K562 (cell line): ENCODE data around the gene ATXN7L2. TPM values are rescaled to one million over a fixed set of nuclear protein-coding genes. Genes with fewer than 3 reads are reported as not detected.

Experiments used
- ATAC-seq: fragments of 200-7000 bp; cut with Tn5 transposase; 3 replicates; pipeline ENCODE4 v1.9.1; 2020; ENCODE audit warnings: moderate library complexity
- BruUV-seq: library from RNA; stranded (reverse); fragments of 400-500 nt; replicated peaks from 2 replicates; lab custom pipeline; 2021; lab: Mats Ljungman, UMichigan
- CTCF ChIA-PET: fragments of 300-600 bp; formaldehyde crosslinking; extraction: SDS; loops from one replicate; lab custom pipeline; 2021; ENCODE audit warnings: low intra/inter-chr PET ratio; lab: Yijun Ruan, JAX
- POLR2A ChIA-PET: fragments of 300-600, 350-650 bp; sonication (Branson Sonifier 250); formaldehyde crosslinking; extraction: SDS; loops from one replicate; lab custom pipeline; 2021; ENCODE audit warnings: antibody characterized with exemption, inconsistent platforms; lab: Yijun Ruan, JAX
- DNase-seq, 4 experiments: peaks; one replicate each; pipeline versions ENCODE4 v3.0.0 to v3.0.0-alpha.2; 2011 to 2018; ENCODE audit warnings: low spot score in 3 of 4, mixed read lengths in 3 of 4; ENCODE audit errors: extremely low read depth in 1 of 4
- FAIRE-seq: peaks from 2 replicates; lab custom pipeline; 2011; peaks lifted over from hg19 to GRCh38; lab: Jason Lieb, UNC
- H2AFZ ChIP-seq: 2 replicates; pipeline ENCODE4 v1.6.0; 2011; ENCODE audit warnings: low read depth, low read length, control low read depth, inconsistent platforms
- H3K27ac ChIP-seq: fragments of 200-600 bp; 3 replicates; pipeline ENCODE4 v1.8.0; 2011; ENCODE audit warnings: low read depth, mild to moderate bottlenecking, control low read depth, inconsistent platforms, low read length, moderate library complexity, mixed read lengths; ENCODE audit errors: extremely low read depth
- H3K27me3 ChIP-seq, 2 experiments: fragments of 300-600 bp in 1 of 2; 2 replicates in 1 of 2; 3 replicates in 1 of 2; pipeline versions ENCODE4 v1.6.0 to v1.8.0; 2011; ENCODE audit warnings: inconsistent platforms in 2 of 2, low read length in 2 of 2, mild to moderate bottlenecking in 1 of 2, mixed read lengths in 1 of 2, moderate library complexity in 1 of 2; ENCODE audit not compliant: control insufficient read depth in 2 of 2, insufficient read depth in 2 of 2
- H3K36me3 ChIP-seq: fragments of 300-600 bp; 3 replicates; pipeline ENCODE4 v1.8.0; 2011; ENCODE audit warnings: mild to moderate bottlenecking, low read length, inconsistent platforms; ENCODE audit not compliant: control insufficient read depth, insufficient read depth
- H3K4me1 ChIP-seq, 2 experiments: fragments of 200-600 bp in 1 of 2; replicated peaks in 1 of 2; 2 replicates in 1 of 2; 3 replicates in 1 of 2; pipeline versions ENCODE4 v1.5.1 to v1.8.0; 2011; ENCODE audit warnings: inconsistent platforms in 2 of 2, low read length in 2 of 2, mild to moderate bottlenecking in 1 of 2, mixed read lengths in 1 of 2, moderate library complexity in 1 of 2; ENCODE audit not compliant: control insufficient read depth in 2 of 2, insufficient read depth in 2 of 2
- H3K4me2 ChIP-seq: 2 replicates; pipeline ENCODE4 v1.6.1; 2011; ENCODE audit warnings: low read length, control low read depth, inconsistent platforms, mixed read lengths; ENCODE audit not compliant: insufficient read depth
- H3K4me3 ChIP-seq: fragments of 200-600 bp; sonication (generic), shearing (Covaris generic); 2 replicates; pipeline ENCODE4 v1.5.1; 2016; ENCODE audit warnings: control low read depth, inconsistent platforms
- H3K79me2 ChIP-seq: fragments of 200-600 bp; 3 replicates; pipeline ENCODE4 v1.8.0; 2011; ENCODE audit warnings: low read length, inconsistent platforms; ENCODE audit not compliant: control insufficient read depth, insufficient read depth
- H3K9ac ChIP-seq, 2 experiments: 2 replicates each; pipeline versions ENCODE4 v1.6.0 to v1.6.1; 2011; ENCODE audit warnings: low read depth in 2 of 2, low read length in 2 of 2, control low read depth in 1 of 2, inconsistent platforms in 1 of 2, mild to moderate bottlenecking in 1 of 2, mixed read lengths in 1 of 2; ENCODE audit not compliant: insufficient read depth in 1 of 2
- H3K9me1 ChIP-seq: one replicate; pipeline ENCODE4 v1.6.0; 2011; ENCODE audit warnings: inconsistent platforms, mild to moderate bottlenecking, low read length, moderate library complexity; ENCODE audit not compliant: control insufficient read depth, insufficient read depth
- H3K9me3 ChIP-seq: replicated peaks from 2 replicates; pipeline ENCODE4 v1.5.1; 2011; ENCODE audit warnings: low read depth, low read length, inconsistent platforms; ENCODE audit not compliant: control insufficient read depth, insufficient read depth
- H4K20me1 ChIP-seq: replicated peaks from 2 replicates; pipeline ENCODE4 v1.6.1; 2011; ENCODE audit warnings: low read length, inconsistent platforms, mixed read lengths; ENCODE audit not compliant: control insufficient read depth, insufficient read depth
- CXXC5 ChIP-seq: fragments of 250-450 bp; sonication (Bioruptor Pico); IDR thresholded peaks from 2 replicates; pipeline ENCODE4 v1.8.0; 2022; ENCODE audit warnings: inconsistent platforms, mild to moderate bottlenecking, moderate library complexity
- KDM4B ChIP-seq, 2 experiments: fragments of 450-650 bp in 1 of 2; sonication (generic) in 1 of 2; IDR thresholded peaks; 2 replicates each; pipeline ENCODE4 v1.6.1; 2016 to 2017; ENCODE audit warnings: borderline replicate concordance in 2 of 2, antibody characterized with exemption in 1 of 2, low read depth in 1 of 2, mild to moderate bottlenecking in 1 of 2
- NR2C2 ChIP-seq, 2 experiments: fragments of 200-800 bp in 1 of 2; sonication (Bioruptor generic) in 1 of 2; sonication (generic) in 1 of 2; formaldehyde crosslinking in 1 of 2; IDR thresholded peaks; 2 replicates each; pipeline versions ENCODE4 v1.6.1 to v1.8.0; 2016 to 2022; ENCODE audit warnings: mild to moderate bottlenecking in 1 of 2, missing compliant biosample characterization in 1 of 2, missing genetic modification characterization in 1 of 2, missing genetic modification reagents in 1 of 2
- RBM25 ChIP-seq: fragments of 200-400 bp; formaldehyde crosslinking; IDR thresholded peaks from 2 replicates; pipeline ENCODE4 v1.6.1; 2018; ENCODE audit warnings: low read length, low read depth, moderate library complexity; ENCODE audit not compliant: severe bottlenecking
- SMAD4 ChIP-seq: fragments of 250-450 bp; sonication (Bioruptor Pico); conservative IDR thresholded peaks from 2 replicates; pipeline ENCODE4 v1.8.0; 2021; ENCODE audit warnings: inconsistent platforms, mild to moderate bottlenecking, moderate library complexity
- SMC3 ChIP-seq: conservative IDR thresholded peaks from 2 replicates; pipeline ENCODE4 v1.6.1; 2011; ENCODE audit warnings: low read depth, low read length, improper control_type of control experiment; ENCODE audit not compliant: insufficient read depth
- TFE3 ChIP-seq: fragments of 450-650 bp; formaldehyde crosslinking; IDR thresholded peaks from 2 replicates; pipeline ENCODE4 v1.4.0; 2020; ENCODE audit warnings: mild to moderate bottlenecking, mixed read lengths
- THAP12 ChIP-seq: fragments of 250-450 bp; sonication (Bioruptor Pico); IDR thresholded peaks from 2 replicates; pipeline ENCODE4 v1.9.0; 2021; ENCODE audit warnings: mild to moderate bottlenecking, inconsistent platforms
- XRCC5 ChIP-seq: fragments of 200-400 bp; formaldehyde crosslinking; IDR thresholded peaks from 2 replicates; pipeline ENCODE4 v1.6.1; 2017; ENCODE audit warnings: low read depth, mild to moderate bottlenecking, low read length
- YBX1 ChIP-seq: fragments of 450-650 bp; IDR thresholded peaks from 2 replicates; pipeline ENCODE4 v1.7.1; 2016; ENCODE audit warnings: mild to moderate bottlenecking
- ZBTB1 ChIP-seq: sonication (generic); formaldehyde crosslinking; IDR thresholded peaks from 2 replicates; pipeline ENCODE4 v1.8.1; 2023; ENCODE audit warnings: missing genetic modification reagents, low read depth, mild to moderate bottlenecking, borderline replicate concordance
- ZBTB7A ChIP-seq: IDR thresholded peaks from 2 replicates; pipeline ENCODE4 v1.6.1; 2011; ENCODE audit warnings: low read depth, mild to moderate bottlenecking, low read length, moderate library complexity, borderline replicate concordance; ENCODE audit not compliant: control insufficient read depth
- ZNF133 ChIP-seq: fragments of 250-450 bp; sonication (Bioruptor Pico); IDR thresholded peaks from 2 replicates; pipeline ENCODE4 v1.4.0; 2020; ENCODE audit warnings: mild to moderate bottlenecking
- ZNF143 ChIP-seq: sonication (generic); formaldehyde crosslinking; IDR thresholded peaks from 2 replicates; pipeline ENCODE4 v1.9.0; 2022; ENCODE audit warnings: mild to moderate bottlenecking, missing genetic modification reagents
- WGBS: fragments of 100-300 bp; shearing (Covaris generic); methylation state at CpG from one replicate; pipeline ENCODE4 v1.1.6; 2016; ENCODE audit warnings: low coverage, mixed read lengths; ENCODE audit not compliant: insufficient coverage; ENCODE audit errors: missing lambda C conversion rate; 5-methylcytosine and 5-hydroxymethylcytosine counted together
- in situ Hi-C: fragments of 300-500 bp; cut with MboI; formaldehyde crosslinking; loops from 4 replicates; pipeline ENCODE4 v1.15.0; 2018; ENCODE audit warnings: inconsistent platforms, mixed read lengths
- intact Hi-C: fragments of 100-400 bp; cut with micrococcal nuclease; formaldehyde crosslinking; loops from 2 replicates; pipeline ENCODE4 v1.14.2; 2022
- polyA plus RNA-seq, 8 experiments: library from polyadenylated mRNA; depleted of rRNA in 4 of 8; stranded (reverse) in 5 of 8; unstranded in 3 of 8; fragments of >200 nt; fragmentation: Nextera tagmentation in 2 of 8; fragmentation: Illumina TruSeq in 1 of 8; extraction: Ambion mirVana in 2 of 8; extraction: Trizol in 1 of 8; gene quantifications; 2 replicates each; pipeline versions ENCODE4 v1.2.1 to v1.2.3, GENCODE V29; 2011 to 2014; ENCODE audit warnings: inconsistent platforms in 1 of 8, missing spikeins in 1 of 8
- total RNA-seq, 7 experiments: library from RNA; depleted of rRNA in 6 of 7; stranded (reverse); fragments of >200 nt in 6 of 7; fragmentation: Illumina TruSeq in 2 of 7; extraction: Trizol in 2 of 7; gene quantifications; 2 replicates each; pipeline versions ENCODE4 v1.2.1 to v1.2.3, GENCODE V29; 2011 to 2021; ENCODE audit warnings: low replicate concordance in 1 of 7
- TF ChIP-seq, protein P1 (sequence below): sonication (generic); formaldehyde crosslinking; IDR thresholded peaks from 2 replicates; pipeline ENCODE4 v1.5.0; 2020; ENCODE audit warnings: missing genetic modification reagents
- TF ChIP-seq, protein P2 (sequence below): sonication (generic); formaldehyde crosslinking; IDR thresholded peaks from 2 replicates; pipeline ENCODE4 v1.9.0; 2022; ENCODE audit warnings: mild to moderate bottlenecking, missing genetic modification reagents

ATXN7L2 gene
- total and polyA plus RNA-seq, 9 of the 15 experiments (the other 6 are each of a cell fraction or from before 2014, with no cell fraction given): 0.21 to 10.4 (median 5.8) TPM

DNA sequence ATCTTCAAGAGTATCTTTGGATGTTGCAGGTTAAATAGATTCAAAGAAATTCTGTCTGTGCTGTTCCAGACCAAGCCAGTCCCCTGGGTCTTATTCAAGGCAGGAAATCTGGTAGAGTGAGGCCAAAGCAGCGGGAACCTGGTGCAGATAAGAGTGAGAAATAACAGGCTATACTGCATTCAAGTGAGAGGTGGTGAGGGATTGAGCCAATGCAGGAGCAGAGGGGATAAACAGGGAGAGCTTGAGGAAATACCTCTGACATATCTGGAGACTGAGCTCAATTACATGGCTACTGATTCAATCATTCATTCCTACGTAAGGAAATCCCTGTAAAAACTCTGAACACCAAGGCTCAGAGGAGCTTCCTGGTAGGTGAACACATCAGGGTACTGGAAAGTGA, 40.2 kb upstream of the ATXN7L2 start (continued):
- TF ChIP-seq KDM4B (IDR thresholded peaks at IDR 0.05; ENCODE audit: borderline replicate concordance in 2 of 2, low read depth in 1 of 2) (no peak), YBX1 (no peak), CXXC5 (CRISPR knock-in tag) (no peak), SMAD4 (CRISPR knock-in tag) (no peak), ZNF143 (no peak), THAP12 (no peak), RBM25 (no peak), XRCC5 (no peak)

DNA sequence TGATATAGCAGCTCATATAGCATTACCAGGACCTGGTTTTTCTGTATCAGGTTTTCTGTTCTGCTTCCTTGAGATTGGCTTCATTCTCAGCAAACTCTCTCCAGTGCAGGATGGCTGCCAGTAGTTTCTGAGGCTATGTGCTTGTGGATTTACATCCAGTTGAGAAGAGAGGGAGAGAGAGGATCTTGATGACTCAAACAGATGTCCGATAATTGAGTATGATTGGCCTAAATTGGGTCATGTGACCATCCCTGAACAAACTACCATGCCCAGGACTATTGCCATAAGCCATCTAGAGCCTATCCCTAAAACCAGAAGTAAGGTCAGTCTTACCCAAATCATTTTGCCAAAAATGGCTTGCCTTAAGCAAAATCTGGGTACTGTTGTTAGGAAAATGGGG, 39.4 kb upstream of the ATXN7L2 start:
- Histone ChIP-seq H3K79me2 (no peaks in the 10 kb centered on the region), H4K20me1 (no peaks in the 10 kb centered on the region), H3K9me3 (no peaks in the 10 kb centered on the region), H3K4me3 (no peak overlapping the region), H3K4me2 (no peak overlapping the region), H3K27me3 (peaks cover 6 to 11% of the 10 kb centered on the region in 2 experiments; a peak in 3 of 5 replicates), H3K4me1 (peaks cover 0 to 2% of the 10 kb centered on the region in 2 experiments; a peak in 1 of 5 replicates), H3K9ac (no peak overlapping the region), H3K36me3 (no peaks in the 10 kb centered on the region), H3K27ac (no peak overlapping the region), H3K9me1 (no peaks in the 10 kb centered on the region), H2AFZ (no peak overlapping the region)
- WGBS: 5% methylated on average over 1 of the region's 1 CpG
- ChIA-PET POLR2A (interaction anchor here (0.9 to 1.1 kb wide), 3 partner anchors 14 to 39 kb away, joined by 3 read pairs; partner anchors contain the start of gene ATXN7L2), CTCF (no interaction called here)
- no TSS peak for BruUV-seq
- intact Hi-C loops: no loop called here
- DNase-seq (peak in 2 of 4 experiments; percentile 34 to 40), ATAC-seq (peak; percentile 53; the same call in 1 of the 3 replicates), FAIRE-seq (peak; percentile 15)
- in situ Hi-C loops: no loop called here
- no peak for TF ChIP-seq NR2C2 (CRISPR knock-in tag; IDR thresholded peaks at IDR 0.05)
- no peak for TF ChIP-seq NR2C2 (tag; IDR thresholded peaks at IDR 0.05)
- TF ChIP-seq ZBTB7A: no peak
- TF ChIP-seq TFE3 (CRISPR knock-in tag): peak; percentile 93
- no peak for TF ChIP-seq SMC3
- TF ChIP-seq, protein P1, sequence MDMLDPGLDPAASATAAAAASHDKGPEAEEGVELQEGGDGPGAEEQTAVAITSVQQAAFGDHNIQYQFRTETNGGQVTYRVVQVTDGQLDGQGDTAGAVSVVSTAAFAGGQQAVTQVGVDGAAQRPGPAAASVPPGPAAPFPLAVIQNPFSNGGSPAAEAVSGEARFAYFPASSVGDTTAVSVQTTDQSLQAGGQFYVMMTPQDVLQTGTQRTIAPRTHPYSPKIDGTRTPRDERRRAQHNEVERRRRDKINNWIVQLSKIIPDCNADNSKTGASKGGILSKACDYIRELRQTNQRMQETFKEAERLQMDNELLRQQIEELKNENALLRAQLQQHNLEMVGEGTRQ: peak; percentile 76
- TF ChIP-seq ZNF133 (CRISPR knock-in tag): no peak
- TF ChIP-seq, protein P2, sequence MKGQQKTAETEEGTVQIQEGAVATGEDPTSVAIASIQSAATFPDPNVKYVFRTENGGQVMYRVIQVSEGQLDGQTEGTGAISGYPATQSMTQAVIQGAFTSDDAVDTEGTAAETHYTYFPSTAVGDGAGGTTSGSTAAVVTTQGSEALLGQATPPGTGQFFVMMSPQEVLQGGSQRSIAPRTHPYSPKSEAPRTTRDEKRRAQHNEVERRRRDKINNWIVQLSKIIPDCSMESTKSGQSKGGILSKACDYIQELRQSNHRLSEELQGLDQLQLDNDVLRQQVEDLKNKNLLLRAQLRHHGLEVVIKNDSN: peak; percentile 63
- no peak for TF ChIP-seq ZBTB1 (CRISPR knock-in tag)
